GM19467 (cell line): ENCODE results near the gene GADL1.

ENCODE experiments used
- ATAC-seq: cut with Tn5 transposase; IDR thresholded peaks from one replicate; pipeline ENCODE4 v1.9.1; 2021; ENCODE audit warnings: mild to moderate bottlenecking, moderate library complexity; ENCODE audit not compliant: unreplicated experiment

The GADL1 gene

GRCh38 chr3:30764891-30765290 is 129.6 kb downstream of the GADL1 start:
- ATAC-seq, result no peak

GRCh38 chr3:30764281-30764680 is 130.2 kb downstream of the GADL1 start:
- ATAC-seq, result no peak

DNA sequence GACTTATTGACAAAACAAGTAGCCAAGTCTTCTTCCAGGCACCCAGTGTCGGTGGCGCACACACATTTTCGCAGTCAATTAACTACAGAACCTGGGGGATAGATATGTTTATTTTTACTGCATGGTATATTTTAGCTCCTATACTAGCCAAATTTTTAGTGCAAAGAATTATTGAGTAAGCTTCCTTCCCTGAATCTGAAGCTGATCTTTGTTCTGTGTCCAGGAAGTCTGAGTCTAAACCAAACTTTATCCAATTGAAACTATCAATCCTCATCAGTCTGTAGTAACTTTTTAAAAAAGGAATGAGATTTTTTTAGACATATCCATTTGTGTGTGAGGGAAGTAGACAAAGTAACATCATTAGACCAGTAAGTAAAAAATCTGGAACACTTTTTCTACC is 133.1 kb downstream of the GADL1 start:
- ATAC-seq, result no peak

GRCh38 chr3:30760737-30761136 is 133.7 kb downstream of the GADL1 start:
- ATAC-seq, result no peak

DNA sequence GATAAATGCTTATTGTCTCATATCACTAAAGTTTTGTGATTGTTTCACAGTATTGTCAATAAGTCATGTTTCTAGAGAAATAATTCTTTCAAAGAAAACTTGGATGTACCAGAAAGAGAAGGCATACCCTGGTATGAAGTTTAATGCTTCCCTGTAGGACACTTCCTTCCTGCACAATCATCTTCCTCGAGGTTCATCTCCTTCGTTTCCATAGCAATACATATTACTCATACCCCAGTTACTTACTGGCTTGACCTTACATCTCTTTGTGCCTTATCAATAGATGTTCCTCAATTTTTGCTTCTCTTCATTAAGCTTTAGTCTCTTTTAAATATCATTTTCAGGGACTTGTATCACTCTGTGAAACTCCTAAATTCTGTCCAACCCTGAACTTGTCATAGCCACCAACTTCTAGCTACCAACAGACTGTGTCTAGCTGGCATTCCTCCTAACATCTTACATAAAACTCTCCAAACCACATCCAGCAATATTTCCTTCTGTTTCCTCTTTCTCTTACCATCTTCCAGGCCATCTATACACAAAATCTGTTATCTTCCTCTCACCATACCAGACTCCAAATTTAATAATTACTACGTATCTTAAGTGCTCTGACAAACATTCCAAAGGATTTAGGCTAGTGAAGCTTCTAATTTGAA is 134.3 kb downstream of the GADL1 start:
- no peak for ATAC-seq

- ATAC-seq, result no peak
Measured at GRCh38 chr3:30756218-30756617, 138.2 kb downstream of the GADL1 start.

DNA sequence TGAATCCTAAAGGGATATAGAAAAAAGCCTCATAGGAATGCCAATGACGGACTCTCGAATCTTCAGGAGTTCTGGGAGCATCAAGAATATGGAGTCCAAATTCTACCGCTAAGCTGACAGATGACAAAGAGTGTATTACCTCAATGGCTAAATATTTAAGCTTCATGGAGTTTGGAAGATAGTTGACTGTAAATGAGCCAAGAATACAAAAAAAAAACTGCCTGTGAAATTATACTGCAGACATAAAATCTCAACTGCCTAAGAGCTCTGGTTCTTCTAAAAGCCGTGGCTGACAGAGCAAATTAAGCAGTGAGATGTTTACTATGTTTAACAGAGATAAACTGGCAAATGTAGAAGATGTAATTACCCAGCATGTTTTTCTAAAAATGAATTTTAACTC is 140.0 kb downstream of the GADL1 start:
- no peak for ATAC-seq

DNA sequence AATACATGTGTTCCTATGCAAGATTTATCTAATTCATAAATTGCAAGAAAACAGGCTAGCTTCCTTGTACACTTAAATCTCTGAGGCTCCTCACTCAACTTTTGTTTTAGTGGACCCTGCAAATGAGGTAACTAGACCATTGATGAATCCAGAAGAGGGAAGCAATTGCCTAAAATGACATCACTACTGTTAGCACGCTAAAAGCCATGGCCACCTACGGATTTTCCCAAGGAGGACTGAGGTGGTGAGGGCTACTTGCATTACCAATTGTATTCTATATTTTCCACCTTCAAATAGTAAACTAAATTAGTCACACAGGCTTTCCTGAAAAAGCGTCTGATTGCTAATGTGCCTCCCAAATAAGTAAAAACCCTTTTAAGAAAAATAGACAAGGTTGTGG is 140.7 kb downstream of the GADL1 start:
- no peak for ATAC-seq

DNA sequence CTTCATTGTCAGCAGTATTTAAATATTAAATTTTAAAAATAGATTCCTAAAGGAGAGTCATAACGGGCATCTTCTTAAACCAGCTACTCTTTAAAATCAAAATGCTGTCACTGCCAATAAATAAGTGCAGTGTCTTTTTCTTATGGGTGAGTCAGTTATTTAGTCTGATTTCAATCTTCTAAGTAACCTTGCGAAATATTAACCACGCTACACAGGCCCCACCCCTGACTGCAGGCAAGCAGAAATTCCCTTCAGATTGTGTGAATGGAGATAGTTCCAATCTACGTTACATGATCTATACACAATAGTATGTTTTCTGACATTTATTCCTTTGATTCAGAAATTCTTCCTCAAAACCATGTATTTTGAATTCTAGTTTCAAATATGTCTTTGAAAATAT is 141.5 kb downstream of the GADL1 start:
- ATAC-seq, result no peak

GRCh38 chr3:30752491-30752890 is 142.0 kb downstream of the GADL1 start:
- ATAC-seq, result no peak

GRCh38 chr3:30751610-30752299 is 142.7 kb downstream of the GADL1 start:
- peak; percentile 51 for ATAC-seq

GRCh38 chr3:30750967-30751366 is 143.5 kb downstream of the GADL1 start:
- no peak for ATAC-seq

- ATAC-seq, result no peak
Measured at GRCh38 chr3:30749230-30749629, 145.2 kb downstream of the GADL1 start.

DNA sequence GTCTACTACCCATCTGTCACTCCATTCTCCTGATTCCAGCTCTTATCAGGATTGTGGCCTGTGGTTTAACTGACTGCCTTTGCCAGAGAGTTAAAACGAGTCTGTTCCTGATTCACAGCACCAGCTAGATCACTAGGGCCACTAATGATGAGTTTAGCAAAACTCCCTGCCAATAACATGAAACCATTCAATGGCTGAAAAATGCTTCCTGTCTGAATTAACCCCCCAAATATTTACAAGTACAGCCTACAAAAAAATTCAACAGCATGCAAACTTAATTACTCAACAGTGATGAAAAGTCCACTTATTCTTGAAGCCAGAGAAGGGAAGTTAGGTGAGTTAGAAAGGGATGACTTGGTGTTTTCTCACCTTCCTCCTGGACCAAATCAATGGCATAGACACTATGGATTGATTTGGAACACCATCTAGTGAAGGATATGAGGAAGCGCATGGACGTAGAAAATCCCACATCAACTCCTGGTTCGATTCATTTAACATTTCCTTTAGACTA is 146.6 kb downstream of the GADL1 start:
- no peak for ATAC-seq

GRCh38 chr3:30743641-30744317 is 150.7 kb downstream of the GADL1 start:
- ATAC-seq, result no peak

DNA sequence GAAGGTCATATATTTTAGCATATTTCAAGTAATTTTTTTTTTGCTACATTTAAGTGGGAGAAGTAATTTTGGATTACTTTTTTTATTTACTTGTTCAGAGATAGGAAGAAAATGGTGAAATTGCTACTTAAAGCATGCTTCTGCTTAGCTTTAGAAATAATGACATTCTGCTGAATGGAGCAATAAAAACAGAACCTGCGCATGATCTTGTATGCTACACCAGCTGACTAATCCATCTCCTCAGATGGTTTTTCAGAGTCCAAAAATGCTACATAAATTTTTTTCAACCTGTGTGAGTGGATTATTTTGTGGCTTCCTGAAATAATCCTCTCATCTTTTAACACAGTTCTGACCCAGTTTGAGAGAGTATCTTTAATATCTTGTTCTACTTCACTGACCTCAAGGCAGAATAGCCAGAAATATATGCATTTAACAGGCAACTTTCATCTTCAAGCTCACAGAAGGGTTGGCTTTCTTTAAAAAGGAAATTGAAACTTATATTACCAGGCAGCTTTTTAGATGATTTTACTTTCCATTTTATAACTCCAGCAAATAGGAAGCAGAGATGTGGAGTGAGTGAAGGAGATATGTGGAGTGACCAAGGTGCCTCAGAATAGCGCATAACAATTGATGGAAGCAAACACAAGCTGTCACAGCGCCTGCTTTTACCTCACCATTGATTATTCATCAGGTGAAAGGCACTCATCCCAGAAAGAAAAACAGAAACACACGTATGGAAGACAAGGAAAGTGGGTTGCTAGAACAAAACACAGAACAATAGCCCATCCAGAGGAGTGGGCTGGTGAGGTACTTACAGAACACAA is 151.5 kb downstream of the GADL1 start:
- no peak for ATAC-seq

GRCh38 chr3:30741889-30742288 is 152.6 kb downstream of the GADL1 start:
- no peak for ATAC-seq

- ATAC-seq, result no peak
Measured at GRCh38 chr3:30738605-30739004, 155.9 kb downstream of the GADL1 start.

GRCh38 chr3:30737743-30738499 is 156.5 kb downstream of the GADL1 start:
- ATAC-seq, result no peak

- ATAC-seq, result no peak
Measured at GRCh38 chr3:30733696-30734095, 160.8 kb downstream of the GADL1 start.
